ENCODE results near the gene PDE1A.

Gene PDE1A

DNA sequence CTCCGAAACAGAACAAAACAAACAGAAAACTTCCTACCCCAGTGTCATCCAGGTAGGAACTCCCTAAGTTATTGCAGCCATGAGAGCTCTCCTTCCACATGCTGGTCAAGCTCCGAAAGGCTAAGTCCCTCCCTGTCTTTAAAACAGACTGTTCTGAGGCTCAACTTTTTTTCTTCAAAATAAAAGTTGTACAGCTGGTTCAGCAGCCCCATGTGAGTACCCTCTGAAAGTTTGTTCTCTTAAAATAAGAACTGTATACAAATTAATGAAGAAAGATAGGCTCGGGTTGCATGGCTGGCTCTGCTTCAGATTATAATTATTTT, at the start of gene PDE1A:
Gene PDE1A (minus strand): TSS at position 119 of the 323 bp plus-strand sequence.
- DNase-seq, result no peak

DNA sequence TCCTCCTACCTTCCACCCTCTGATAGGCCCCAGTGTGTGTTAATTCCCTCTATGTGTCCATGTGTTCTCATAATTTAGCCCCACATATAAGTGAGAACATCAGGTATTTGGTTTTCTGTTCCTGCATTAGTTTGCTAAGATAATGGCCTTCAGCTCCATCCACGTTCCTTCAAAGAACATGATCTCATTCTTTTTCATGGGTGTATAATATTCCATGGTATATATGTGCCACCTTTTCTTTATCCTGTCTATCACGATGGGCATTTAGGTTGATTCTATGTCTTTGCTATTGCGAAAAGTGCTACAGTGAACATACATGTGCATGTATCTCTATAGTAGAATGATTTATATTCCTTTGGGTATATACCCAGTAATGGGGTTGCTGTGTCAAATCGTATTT, 46.8 kb upstream of the PDE1A start:
- DNase-seq, result no peak

DNA sequence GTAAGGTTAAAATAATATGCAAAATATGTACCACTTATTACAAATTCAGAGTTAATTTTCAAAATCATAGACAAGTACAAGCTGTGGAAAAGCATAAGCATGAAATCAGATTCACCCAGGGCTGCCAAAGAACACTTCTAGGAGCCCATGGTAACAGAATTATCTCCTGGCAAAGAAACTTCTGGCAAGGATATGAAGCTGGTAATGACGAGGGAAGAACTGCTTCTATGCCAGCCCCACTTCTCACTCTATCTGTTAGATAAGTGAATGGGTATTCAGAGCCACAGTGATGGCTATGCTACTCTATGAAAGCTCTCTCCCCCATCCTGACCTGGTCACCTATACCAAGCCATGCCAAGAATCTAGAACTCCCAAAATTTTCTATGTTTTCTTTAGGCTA, 36.9 kb upstream of the PDE1A start:
- DNase-seq, result no peak

DNA sequence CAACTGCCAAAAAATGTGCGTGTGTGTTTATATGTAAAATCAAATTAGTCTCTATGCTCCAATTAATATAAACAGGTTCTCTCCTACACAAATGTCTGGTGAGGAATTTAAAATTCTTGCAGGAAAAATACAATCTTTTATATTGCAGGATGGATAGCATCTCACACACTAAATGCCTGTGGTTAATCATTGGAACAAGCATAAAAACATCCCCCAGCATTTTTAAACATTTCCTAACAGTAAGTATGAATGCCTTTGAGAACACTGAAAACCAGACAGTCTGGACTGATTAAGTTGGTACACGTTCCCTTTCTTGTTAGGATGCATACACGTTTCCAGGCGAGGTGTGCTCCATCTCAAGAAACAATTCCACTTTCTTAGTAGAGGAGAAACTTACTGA, 29.9 kb upstream of the PDE1A start:
- DNase-seq, result no peak

- DNase-seq, result no peak
These were observed 25.7 kb upstream of the PDE1A start for GRCh38 chr2:182452456-182452990.

DNA sequence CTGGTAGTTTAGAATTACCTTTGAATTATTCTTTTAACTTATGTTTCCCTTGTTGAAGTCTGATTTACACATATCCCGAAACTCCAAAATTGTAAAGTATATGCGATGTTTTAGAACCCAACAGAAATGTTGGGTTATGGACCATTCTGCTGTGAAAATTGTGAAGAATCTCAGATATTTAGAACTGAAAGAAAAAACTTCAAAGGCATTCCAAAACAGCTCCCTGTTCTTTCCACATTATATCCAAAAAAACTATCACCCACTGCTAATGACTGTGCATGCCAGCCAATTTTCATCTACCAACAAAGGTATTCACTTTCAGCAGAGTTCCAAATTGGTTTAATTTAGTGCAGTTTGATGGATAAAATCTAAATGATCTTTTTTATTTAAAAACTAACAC, 21.5 kb upstream of the PDE1A start:
- no peak for DNase-seq

- DNase-seq, result no peak
These were observed 21.0 kb upstream of the PDE1A start for GRCh38 chr2:182447863-182448262.

DNA sequence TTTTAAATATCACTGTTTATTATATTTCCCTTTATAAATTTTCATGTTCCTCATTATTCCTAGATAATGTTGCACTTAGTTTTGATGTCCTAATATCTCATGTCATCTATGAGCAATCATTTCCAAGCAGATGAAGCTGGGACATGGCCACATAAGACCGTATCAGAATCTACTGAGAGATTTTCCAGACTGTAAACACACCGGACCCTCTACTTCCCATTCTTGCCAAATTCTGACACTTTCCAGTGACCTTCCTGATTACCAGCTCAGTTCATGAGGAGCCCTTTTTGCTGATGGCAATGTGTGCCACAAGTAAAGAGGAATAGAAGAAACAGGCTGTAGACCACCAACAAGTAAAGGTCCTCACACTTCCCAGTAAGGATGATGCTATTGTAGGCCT, 20.3 kb upstream of the PDE1A start:
- no peak for DNase-seq

GRCh38 chr2:182446087-182446486, 19.3 kb upstream of the PDE1A start:
- DNase-seq, result no peak

DNA sequence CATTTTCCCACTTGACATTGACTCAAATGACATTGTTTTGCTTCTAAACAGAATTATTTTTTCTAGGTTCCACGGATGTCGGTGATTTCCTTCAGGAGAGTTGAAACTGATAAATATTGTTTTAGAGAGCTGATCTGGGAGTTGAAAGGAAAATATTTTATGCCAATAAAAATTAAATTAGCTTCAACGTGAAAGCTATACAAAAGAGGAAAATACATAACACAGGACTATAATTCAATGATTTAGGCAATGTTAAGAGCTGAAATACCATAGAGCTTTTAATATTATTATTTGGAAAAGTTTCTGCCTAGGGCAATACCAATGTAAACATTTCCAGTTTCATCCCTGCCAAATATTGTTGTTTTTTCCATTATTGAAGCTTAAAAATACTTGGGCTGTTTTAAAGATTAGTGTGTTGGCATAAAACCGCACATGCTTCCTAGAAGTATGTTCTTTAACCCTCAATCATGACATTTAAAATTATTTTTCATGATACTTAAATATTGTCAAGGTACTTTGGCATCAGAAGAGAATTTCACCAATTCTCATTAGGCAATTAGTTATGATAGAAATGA, 18.6 kb upstream of the PDE1A start:
- no peak for DNase-seq

GRCh38 chr2:182444806-182445205, 18.0 kb upstream of the PDE1A start:
- DNase-seq, result no peak

DNA sequence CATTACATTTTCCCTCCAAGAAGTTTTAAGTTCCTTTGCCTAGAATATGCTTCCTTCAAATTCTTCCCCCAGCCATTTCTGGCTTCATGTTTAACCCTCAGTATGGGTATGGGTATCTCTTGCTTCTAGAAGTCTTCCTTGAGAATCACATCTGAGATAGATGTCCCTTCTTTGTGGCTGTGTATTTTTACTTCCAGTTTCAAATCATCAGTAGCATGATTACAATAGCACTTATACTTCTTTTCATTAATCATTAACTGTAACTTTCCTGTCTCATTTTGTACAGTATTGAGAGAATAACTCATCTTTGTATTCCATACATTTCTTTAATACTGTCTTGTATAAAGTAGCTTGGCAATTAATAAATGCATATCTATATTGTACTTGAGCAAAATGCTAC, 17.3 kb upstream of the PDE1A start:
- DNase-seq, result no peak

GRCh38 chr2:182436252-182436651, 9.4 kb upstream of the PDE1A start:
- DNase-seq, result no peak

- DNase-seq, result no peak
These were observed 8.9 kb upstream of the PDE1A start for GRCh38 chr2:182435754-182436153.

DNA sequence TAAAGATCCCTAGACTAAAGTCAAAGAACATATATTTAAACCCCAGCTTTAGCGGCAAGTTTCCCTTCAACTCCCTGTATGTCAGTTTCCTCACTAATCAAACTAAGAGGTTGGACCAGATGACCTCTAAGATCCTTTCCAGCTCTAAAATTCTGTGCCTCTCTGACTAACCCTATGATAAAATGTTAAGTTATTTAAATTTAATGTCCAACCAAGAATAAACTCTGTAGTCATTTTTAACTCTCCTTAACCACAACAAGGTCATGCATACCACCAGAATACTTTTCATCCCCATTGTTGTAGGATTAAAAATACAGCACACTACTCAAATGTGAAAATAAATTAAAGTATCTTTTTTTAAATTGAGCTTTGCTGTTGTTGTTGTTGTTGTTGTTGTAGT, 5.2 kb upstream of the PDE1A start:
- no peak for DNase-seq

DNA sequence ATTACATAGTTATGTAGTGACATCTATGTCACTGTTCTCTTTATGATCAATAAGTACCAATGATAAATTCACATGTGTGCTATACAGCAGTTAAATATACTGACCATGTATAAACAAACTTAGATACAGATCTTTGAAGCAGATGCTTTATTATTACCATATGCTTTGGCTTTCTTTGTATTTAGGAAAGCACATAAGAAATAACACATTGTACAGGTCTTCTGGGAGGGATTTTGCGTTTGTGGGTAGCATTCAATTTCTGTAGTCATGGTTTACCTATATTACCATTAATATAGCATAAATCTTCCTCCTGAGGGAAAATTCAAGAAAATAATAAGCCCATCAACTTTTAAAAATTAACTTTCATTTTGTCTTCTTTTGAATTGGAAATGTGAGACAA, 1.6 kb upstream of the PDE1A start:
- DNase-seq, result no peak

GRCh38 chr2:182426082-182426917, 536 bp downstream of the PDE1A start:
- no peak for DNase-seq

- no peak for DNase-seq
These were observed 4.0 kb downstream of the PDE1A start for GRCh38 chr2:182422864-182423263.

DNA sequence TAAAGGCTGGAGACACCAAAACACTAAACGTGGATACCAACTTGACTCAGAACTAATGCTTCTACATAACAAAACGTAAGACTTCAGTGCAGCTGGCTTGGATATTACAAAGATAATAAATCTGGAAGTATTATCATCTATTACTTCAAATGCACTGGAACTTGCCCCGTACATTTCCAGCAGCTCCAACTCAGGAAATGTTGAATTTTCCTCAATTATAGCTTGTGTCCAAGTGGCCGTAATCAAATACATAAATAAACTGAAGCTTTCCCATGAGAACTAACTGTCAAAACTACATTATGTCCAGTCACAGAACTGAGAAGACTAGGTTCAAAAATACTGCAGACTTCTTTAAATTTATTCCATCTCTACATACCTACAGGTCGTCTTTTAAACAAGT, 6.2 kb downstream of the PDE1A start:
- no peak for DNase-seq

DNA sequence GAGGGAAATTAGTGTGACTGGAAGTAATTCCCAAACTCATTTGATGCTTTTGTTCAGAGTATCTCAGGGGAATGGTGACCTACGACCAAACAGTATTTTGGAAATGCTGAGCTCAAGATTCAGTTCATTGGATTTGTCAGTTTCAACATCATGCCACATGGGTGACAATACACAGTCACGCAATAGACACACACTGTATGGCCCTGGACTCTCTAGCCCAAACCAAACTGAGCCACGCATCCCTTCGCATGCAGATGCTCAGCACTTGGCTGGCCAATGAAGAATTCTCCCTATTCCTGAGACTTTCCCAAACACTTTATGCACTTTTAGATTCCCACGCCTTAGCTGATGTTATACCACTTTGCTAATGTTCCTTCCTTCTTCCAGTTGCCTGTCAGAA, 10.0 kb downstream of the PDE1A start:
- DNase-seq, result no peak

- no peak for DNase-seq
These were observed 10.6 kb downstream of the PDE1A start for GRCh38 chr2:182416191-182416590.

DNA sequence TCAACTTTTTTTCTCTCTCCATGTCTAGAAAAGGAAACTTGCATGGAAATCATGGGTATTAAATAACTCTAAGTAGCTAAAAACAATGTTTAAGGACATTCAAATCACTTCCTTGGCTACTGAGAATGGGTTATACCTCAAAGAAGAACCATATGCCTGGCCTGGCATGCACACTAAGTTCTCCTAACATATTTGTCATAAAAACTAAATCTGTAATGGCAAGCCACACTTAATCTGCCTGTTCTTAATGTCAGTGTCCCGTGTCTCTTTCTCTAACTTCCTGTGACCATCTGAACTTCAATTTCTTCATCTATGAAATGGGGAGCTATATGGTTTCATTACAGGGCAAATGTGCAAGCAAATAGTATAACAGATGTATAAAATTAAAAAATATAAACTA, 11.1 kb downstream of the PDE1A start:
- DNase-seq, result no peak

- no peak for DNase-seq
These were observed 14.0 kb downstream of the PDE1A start for GRCh38 chr2:182412858-182413257.

- DNase-seq, result no peak
These were observed 16.7 kb downstream of the PDE1A start for GRCh38 chr2:182410120-182410519.

GRCh38 chr2:182406221-182406620, 20.6 kb downstream of the PDE1A start:
- no peak for DNase-seq
